HepG2 (cell line): ENCODE measurements around the gene RHBDF2. TPM values are rescaled to one million over a fixed set of nuclear protein-coding genes. Genes with fewer than 3 reads are reported as not detected.

Source experiments
- FOXA1 ChIP-seq, 2 experiments: fragments of 450-650 bp in 1 of 2; sonication (generic) in 1 of 2; formaldehyde crosslinking in 1 of 2; IDR thresholded peaks; 2 replicates each; pipeline versions ENCODE4 v1.4.0 to v1.6.1; 2016 to 2020; ENCODE audit warnings: missing genetic modification reagents in 1 of 2
- KDM5B ChIP-seq: sonication (generic); formaldehyde crosslinking; IDR thresholded peaks from 2 replicates; pipeline ENCODE4 v1.4.0; 2020; ENCODE audit warnings: missing genetic modification reagents, mild to moderate bottlenecking, borderline replicate concordance
- SNRNP70 ChIP-seq: fragments of 200-400 bp; formaldehyde crosslinking; IDR thresholded peaks from 2 replicates; pipeline ENCODE4 v1.6.1; 2017; ENCODE audit warnings: mild to moderate bottlenecking, low read depth, low read length, moderate library complexity
- SP4 ChIP-seq: sonication (generic); formaldehyde crosslinking; IDR thresholded peaks from 2 replicates; pipeline ENCODE4 v1.8.1; 2023; ENCODE audit warnings: mild to moderate bottlenecking, missing genetic modification reagents
- SSRP1 ChIP-seq: IDR thresholded peaks from 2 replicates; pipeline ENCODE4 v1.6.1; 2016; ENCODE audit warnings: control low read depth
- TBX3 ChIP-seq: fragments of 450-650 bp; IDR thresholded peaks from 2 replicates; pipeline ENCODE4 v1.6.1; 2017; ENCODE audit warnings: antibody characterized with exemption, mild to moderate bottlenecking, inconsistent platforms, borderline replicate concordance
- ZFYVE20 ChIP-seq: sonication (generic); formaldehyde crosslinking; IDR thresholded peaks from 2 replicates; pipeline ENCODE4 v1.8.0; 2023; ENCODE audit warnings: low read depth, mild to moderate bottlenecking, moderate library complexity, missing genetic modification reagents, borderline replicate concordance
- ZNF264 ChIP-seq: sonication (generic); formaldehyde crosslinking; IDR thresholded peaks from 2 replicates; pipeline ENCODE4 v1.4.0; 2020; ENCODE audit warnings: missing genetic modification reagents
- ZZZ3 ChIP-seq: sonication (generic); formaldehyde crosslinking; IDR thresholded peaks from 2 replicates; pipeline ENCODE4 v1.4.0; 2020; ENCODE audit warnings: missing genetic modification reagents, mild to moderate bottlenecking, borderline replicate concordance
- polyA plus RNA-seq, 8 experiments: library from polyadenylated mRNA; depleted of rRNA in 3 of 8; stranded (reverse) in 7 of 8; unstranded in 1 of 8; fragments of >200 nt; fragmentation: Illumina TruSeq in 4 of 8; extraction: Trizol in 4 of 8; gene quantifications; 2 replicates each; pipeline versions ENCODE4 v1.2.1 to v1.2.3, GENCODE V29; 2011 to 2016; ENCODE audit warnings: low read depth in 4 of 8, missing spikeins in 1 of 8, mixed read lengths in 1 of 8; ENCODE audit not compliant: insufficient read depth in 1 of 8
- total RNA-seq, 5 experiments: library from RNA; depleted of rRNA; stranded (reverse); fragments of >200 nt; fragmentation: Illumina TruSeq; extraction: Trizol; gene quantifications; 2 replicates each; pipeline ENCODE4 v1.2.3, GENCODE V29; 2016; ENCODE audit warnings: low read depth in 1 of 5
- TF ChIP-seq, protein P1 (sequence below): sonication (generic); formaldehyde crosslinking; IDR thresholded peaks from 2 replicates; pipeline ENCODE4 v1.4.0; 2020; ENCODE audit warnings: low read depth, mild to moderate bottlenecking, missing genetic modification reagents
- TF ChIP-seq, protein P2 (sequence below), 2 experiments: fragments of 450-650 bp in 1 of 2; sonication (generic) in 1 of 2; formaldehyde crosslinking in 1 of 2; IDR thresholded peaks; 2 replicates each; pipeline versions ENCODE4 v1.6.1 to v1.8.0; 2016 to 2022; ENCODE audit warnings: antibody characterized with exemption in 1 of 2, mild to moderate bottlenecking in 1 of 2, missing genetic modification reagents in 1 of 2
- TF ChIP-seq, protein P3 (sequence below): sonication (generic); formaldehyde crosslinking; IDR thresholded peaks from 2 replicates; pipeline ENCODE4 v1.5.1; 2020; ENCODE audit warnings: mild to moderate bottlenecking, moderate library complexity, missing genetic modification reagents
- TF ChIP-seq, protein P4 (sequence below): sonication (generic); formaldehyde crosslinking; IDR thresholded peaks from 2 replicates; pipeline ENCODE4 v1.5.0; 2020; ENCODE audit warnings: missing genetic modification reagents

Gene RHBDF2
- total and polyA plus RNA-seq, 2 of the 13 experiments (the other 11 are each of a cell fraction or from before 2014, with no cell fraction given) = 7.8 to 24.2 TPM

DNA sequence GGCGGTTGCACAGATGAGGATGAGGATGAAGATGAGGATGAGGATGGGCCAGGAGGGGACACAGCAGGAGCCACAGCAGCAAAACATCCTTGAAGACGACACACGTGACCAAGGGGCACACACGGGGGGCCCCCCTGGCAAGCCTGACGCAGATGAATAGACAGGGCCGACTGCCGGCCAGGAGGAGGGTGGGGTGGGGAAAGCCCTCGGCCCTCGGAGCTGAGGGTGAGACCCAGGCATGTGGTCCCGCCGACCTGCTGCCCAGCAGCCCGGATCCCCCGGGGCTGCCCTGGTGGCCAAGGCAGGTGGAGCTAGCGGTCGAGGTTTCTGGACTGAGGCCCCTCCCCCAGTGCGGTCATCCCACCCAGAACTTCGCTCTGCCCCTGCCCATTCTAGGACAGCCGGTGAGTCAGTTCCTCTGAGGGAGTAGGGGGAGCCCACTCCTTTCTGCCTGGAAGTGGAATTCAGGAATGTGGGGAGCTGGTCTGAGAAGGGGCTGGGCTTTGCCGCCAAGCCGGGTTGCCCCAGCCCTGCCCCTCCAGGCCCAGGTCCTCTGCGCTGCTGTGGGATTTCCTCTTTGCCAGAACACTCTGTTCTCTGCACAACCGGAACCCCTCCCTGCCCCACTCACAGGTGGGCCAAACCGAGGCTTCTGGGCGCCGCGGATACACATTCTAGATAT, 26.3 kb upstream of the RHBDF2 start (continued):
- TF ChIP-seq, protein P1, sequence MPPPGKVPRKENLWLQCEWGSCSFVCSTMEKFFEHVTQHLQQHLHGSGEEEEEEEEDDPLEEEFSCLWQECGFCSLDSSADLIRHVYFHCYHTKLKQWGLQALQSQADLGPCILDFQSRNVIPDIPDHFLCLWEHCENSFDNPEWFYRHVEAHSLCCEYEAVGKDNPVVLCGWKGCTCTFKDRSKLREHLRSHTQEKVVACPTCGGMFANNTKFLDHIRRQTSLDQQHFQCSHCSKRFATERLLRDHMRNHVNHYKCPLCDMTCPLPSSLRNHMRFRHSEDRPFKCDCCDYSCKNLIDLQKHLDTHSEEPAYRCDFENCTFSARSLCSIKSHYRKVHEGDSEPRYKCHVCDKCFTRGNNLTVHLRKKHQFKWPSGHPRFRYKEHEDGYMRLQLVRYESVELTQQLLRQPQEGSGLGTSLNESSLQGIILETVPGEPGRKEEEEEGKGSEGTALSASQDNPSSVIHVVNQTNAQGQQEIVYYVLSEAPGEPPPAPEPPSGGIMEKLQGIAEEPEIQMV (CRISPR knock-in tag) = no peak; the same call in 1 of the 2 replicates
- TF ChIP-seq ZZZ3 (CRISPR knock-in tag) (no peak), ZNF264 (CRISPR knock-in tag) (0 out of 2 replicates have a peak, but pooled peaks have one; percentile 33), SNRNP70 (no peak), FOXA1 (IDR thresholded peaks at IDR 0.05) (no peak), FOXA1 (CRISPR knock-in tag; IDR thresholded peaks at IDR 0.05) (no peak), ZFYVE20 (CRISPR knock-in tag) (no peak), SP4 (CRISPR knock-in tag) (no peak), SSRP1 (CRISPR knock-in tag) (no peak), KDM5B (CRISPR knock-in tag) (peak; percentile 39; the same call in 1 of the 2 replicates), TBX3 (no peak)
- TF ChIP-seq, protein P2, sequence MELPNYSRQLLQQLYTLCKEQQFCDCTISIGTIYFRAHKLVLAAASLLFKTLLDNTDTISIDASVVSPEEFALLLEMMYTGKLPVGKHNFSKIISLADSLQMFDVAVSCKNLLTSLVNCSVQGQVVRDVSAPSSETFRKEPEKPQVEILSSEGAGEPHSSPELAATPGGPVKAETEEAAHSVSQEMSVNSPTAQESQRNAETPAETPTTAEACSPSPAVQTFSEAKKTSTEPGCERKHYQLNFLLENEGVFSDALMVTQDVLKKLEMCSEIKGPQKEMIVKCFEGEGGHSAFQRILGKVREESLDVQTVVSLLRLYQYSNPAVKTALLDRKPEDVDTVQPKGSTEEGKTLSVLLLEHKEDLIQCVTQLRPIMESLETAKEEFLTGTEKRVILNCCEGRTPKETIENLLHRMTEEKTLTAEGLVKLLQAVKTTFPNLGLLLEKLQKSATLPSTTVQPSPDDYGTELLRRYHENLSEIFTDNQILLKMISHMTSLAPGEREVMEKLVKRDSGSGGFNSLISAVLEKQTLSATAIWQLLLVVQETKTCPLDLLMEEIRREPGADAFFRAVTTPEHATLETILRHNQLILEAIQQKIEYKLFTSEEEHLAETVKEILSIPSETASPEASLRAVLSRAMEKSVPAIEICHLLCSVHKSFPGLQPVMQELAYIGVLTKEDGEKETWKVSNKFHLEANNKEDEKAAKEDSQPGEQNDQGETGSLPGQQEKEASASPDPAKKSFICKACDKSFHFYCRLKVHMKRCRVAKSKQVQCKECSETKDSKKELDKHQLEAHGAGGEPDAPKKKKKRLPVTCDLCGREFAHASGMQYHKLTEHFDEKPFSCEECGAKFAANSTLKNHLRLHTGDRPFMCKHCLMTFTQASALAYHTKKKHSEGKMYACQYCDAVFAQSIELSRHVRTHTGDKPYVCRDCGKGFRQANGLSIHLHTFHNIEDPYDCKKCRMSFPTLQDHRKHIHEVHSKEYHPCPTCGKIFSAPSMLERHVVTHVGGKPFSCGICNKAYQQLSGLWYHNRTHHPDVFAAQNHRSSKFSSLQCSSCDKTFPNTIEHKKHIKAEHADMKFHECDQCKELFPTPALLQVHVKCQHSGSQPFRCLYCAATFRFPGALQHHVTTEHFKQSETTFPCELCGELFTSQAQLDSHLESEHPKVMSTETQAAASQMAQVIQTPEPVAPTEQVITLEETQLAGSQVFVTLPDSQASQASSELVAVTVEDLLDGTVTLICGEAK (IDR thresholded peaks at IDR 0.05) = no peak
- TF ChIP-seq, protein P2 (CRISPR knock-in tag; IDR thresholded peaks at IDR 0.05) = no peak
- TF ChIP-seq, protein P3, sequence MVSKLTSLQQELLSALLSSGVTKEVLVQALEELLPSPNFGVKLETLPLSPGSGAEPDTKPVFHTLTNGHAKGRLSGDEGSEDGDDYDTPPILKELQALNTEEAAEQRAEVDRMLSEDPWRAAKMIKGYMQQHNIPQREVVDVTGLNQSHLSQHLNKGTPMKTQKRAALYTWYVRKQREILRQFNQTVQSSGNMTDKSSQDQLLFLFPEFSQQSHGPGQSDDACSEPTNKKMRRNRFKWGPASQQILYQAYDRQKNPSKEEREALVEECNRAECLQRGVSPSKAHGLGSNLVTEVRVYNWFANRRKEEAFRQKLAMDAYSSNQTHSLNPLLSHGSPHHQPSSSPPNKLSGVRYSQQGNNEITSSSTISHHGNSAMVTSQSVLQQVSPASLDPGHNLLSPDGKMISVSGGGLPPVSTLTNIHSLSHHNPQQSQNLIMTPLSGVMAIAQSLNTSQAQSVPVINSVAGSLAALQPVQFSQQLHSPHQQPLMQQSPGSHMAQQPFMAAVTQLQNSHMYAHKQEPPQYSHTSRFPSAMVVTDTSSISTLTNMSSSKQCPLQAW = 0 out of 2 replicates have a peak, but pooled peaks have one; percentile 17
- TF ChIP-seq, protein P4, sequence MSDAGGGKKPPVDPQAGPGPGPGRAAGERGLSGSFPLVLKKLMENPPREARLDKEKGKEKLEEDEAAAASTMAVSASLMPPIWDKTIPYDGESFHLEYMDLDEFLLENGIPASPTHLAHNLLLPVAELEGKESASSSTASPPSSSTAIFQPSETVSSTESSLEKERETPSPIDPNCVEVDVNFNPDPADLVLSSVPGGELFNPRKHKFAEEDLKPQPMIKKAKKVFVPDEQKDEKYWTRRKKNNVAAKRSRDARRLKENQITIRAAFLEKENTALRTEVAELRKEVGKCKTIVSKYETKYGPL = no peak
